Dedifferentiated amniotic fluid mesenchymal stem cell (primary cell): ENCODE measurements around the gene NCBP2.

ENCODE experiments used
- DNase-seq: peaks from one replicate; pipeline ENCODE4 v3.0.0-alpha.2; 2016; ENCODE audit errors: extremely low spot score

Gene NCBP2

DNA sequence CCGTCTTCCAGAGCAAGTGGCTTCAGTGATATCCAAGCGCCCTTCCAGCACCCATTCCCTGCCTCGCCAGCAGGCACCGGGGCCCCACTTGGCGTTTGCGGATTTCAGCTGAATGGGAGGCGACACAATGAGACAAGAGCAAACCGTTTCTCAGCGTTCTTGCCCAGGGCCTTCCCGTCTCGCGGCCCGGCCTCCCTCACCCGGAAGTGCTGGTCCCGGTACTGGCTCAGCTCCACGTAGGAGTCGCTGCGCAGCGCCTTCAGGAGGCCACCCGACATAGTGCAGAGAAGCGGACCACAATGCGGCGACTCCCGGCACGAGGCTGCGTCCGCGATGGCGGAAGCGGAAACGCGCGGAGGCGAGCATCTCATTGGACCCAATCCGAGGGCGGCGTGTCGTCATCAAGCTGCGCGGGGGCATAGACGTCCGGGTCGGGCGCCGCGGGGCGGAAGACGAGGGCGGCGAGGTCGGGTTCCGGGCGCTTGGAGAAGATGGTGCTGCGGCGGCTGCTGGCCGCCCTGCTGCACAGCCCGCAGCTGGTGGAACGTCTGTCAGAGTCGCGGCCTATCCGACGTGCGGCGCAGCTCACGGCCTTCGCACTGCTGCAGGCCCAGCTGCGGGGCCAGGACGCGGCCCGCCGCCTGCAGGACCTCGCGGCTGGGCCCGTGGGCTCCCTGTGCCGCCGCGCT lies at the start of gene NCBP2:
NCBP2 (minus strand) TSS at position 303 of the 689 bp plus-strand sequence; CDS start at position 278, 25 bp downstream.
- peak; percentile 98 for DNase-seq

DNA sequence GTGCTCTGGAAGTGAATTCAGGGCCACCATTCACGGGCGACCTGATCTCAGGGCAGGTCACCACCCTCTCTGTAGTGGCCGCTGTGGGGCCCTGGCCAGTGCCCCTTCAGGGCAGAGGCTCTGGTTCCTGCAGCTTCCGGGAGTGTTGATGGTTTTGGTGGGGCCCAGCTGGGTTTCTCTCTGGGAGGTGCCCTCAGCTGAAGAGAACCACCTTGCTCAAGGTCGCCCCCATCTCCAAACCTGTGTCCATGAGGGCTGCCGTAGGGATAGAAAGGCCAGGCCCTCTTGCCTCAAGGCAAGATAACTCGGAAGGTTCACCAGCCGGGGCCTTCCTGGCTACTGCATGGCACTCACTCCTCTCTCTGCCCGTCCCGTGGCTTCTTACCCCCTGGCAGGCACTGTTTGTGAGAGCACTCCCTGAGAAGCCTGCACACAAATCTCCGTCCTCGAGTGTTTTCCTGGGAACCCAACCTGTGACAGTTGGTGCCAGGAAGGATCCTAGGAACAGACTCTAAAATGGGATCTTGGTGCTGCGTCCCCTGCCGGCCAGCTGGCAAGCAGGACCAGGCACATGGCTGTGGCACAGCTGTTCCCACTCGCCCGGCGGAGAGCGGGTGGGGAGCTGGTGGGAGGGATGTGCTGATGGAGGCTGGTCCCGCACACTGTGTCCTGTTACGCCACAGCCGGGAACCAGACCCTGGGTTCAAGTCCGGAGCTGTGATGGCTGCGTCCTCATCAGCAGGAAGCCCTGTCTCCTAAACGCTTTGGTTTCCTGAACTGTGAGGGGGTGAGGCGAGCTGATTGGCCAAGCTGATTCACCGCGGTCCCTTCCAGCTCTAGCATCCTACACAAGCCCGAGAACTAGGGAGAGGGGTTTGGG lies 49.5 kb upstream of the NCBP2 start:
- DNase-seq = no peak

DNA sequence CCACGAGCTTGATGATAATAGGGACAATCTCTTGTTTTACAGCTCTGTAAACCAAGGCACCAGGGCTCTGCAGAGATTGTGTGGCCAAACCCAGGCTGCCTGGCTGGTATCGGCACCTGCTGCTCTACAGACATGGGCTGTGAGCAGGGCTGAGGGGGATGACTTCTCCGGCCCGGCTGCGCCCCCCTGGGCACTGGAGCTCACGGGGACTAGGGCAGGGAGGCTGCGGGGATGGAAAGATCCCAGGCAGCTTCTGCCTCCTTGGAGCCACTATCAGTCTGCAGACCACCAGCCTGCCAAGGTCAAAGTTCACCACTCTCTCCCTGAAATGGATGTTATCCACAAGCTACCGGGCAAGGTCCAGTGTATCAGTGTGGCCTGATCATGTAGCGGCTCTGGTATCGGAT lies 48.3 kb upstream of the NCBP2 start:
- no peak for DNase-seq

GRCh38 chr3:196989721-196990262 lies 47.5 kb upstream of the NCBP2 start:
- no peak for DNase-seq

DNA sequence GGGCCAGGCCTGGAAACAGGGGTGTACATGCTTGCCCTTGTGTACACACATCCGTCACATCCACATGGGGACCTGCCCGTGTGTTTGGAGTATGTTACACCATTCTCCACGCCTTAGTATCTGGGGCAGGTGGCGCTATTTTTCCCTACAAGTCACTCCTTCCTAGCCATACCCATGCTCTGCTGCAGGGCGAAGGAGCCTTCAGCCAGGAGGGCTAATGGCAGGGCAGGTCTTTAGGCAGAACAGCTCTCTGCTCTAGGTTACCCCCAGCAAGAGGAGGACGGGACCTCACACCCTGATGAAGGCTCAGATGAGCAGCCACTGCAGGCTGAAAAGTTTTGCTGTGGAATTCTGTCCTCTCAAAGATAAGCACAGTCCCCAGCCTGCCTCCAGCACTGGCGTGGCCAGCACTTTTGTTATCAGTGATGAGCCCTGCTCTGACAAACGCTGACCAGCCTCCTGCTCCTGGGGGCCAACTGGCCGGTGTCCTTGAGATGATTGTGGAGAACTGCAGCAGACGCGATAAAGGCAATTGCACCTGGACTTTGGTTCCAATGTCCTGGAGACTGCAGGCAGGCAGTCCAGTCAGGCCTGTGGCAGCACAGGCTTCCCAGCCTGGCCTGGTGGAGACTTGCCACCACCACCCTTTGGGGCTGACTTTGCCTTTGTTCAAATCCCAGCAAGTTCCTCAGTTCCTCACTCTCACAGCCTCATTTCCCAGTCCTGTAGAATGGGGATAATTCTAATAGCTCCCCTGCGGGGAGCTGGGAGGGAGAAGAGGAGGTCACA lies 46.1 kb upstream of the NCBP2 start:
- DNase-seq = no peak

DNA sequence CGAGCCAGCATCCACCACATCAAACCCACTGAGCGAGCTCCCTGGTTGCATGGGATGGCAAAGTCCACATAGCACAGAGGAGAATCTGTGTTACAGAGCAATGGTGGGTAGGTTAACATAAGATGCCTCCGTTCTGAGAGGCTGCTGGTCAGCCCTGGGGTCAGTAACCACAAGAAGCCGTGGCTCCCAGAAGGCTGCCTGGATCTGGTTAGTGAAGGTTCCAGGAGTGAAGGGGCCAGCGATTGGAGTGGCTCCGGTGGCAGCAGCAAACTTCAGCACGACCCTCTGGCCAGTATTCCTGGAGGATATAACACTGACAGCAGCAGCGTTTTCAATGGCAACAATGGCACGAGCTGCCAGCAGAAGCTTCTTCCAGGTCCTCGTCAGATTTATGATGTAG lies 44.7 kb upstream of the NCBP2 start:
- DNase-seq = no peak

- DNase-seq = no peak
Measured at GRCh38 chr3:196985954-196986885, 43.9 kb upstream of the NCBP2 start.

GRCh38 chr3:196985298-196985697 lies 43.0 kb upstream of the NCBP2 start:
- DNase-seq = no peak

DNA sequence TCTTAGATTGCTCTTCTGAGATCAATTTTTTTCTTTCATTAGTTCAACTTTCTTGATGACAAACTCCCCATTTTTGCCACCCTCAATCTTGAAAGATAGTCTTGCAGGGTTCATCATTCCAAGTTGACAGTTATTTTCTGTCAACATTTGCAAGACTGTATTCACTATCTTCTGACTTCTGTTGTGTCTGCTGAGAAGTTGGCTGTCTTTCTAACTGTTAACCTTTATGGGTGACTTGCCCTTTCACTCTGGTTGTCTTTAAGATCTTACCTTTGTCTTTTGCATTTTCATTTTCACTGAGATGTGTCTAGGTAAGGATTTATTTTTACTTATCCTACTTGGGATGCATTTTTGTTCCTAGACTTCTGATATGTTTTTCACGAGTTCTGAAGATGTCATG lies 40.9 kb upstream of the NCBP2 start:
- DNase-seq = no peak

DNA sequence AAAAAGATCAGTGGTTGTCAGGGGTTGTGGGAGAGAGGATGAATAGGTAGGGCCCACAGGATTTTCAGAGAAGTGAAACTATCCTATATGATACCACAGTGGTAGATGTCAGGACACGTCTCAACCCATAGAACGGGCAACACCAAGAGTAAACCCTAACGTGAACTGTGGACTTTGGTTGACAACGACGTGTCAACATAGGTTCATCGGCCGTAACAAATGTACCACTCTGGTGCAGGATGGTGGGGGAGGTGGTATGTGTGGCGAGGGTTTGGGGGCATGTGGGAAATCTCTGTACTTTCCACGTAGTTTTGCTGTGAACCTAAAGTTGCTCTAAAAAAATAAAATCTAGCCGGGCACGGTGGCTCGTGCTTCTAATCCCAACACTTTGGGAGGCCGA lies 39.3 kb upstream of the NCBP2 start:
- no peak for DNase-seq

DNA sequence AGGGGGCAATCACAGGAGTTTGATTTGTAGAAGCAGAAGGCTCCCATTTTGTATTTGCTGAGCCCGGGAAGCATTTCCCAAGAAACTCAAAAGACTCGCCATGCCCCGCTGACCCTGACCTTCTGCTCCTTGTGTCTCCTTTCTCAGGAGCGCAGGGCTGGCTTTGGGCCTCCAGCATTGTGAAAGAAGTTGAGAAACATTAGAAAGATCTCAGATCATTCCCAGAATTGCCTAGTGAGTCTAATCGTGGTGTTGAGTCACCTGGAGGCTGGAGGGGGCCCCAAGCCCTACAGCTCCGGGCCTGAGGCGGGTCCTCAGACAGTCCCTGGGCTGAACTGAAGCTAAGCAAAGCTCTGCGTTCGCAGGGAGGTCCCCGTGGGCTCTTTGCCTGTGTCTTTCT lies 37.2 kb upstream of the NCBP2 start:
- DNase-seq = no peak

DNA sequence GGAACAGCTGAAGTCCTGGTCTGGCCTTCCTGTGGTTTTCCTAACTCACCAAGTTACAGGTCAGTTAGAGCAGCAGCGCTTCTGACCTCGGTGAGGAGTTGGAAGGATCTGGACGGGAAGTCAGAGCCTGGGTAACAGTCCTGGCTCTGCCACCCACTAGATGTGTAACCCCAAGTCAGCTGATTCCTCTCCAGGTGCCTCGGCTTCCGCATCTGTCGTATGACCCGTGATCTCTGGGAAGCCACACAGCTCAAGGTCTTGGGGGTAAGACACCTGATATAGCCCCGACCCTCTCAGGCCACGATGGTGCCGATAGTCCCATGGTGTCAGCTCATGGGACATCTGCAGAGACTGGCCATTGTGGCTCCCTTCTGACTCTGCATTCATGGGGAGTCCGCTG lies 34.6 kb upstream of the NCBP2 start:
- DNase-seq = no peak

- no peak for DNase-seq
Measured at GRCh38 chr3:196975349-196975748, 33.0 kb upstream of the NCBP2 start.

GRCh38 chr3:196974661-196975060 lies 32.3 kb upstream of the NCBP2 start:
- no peak for DNase-seq

DNA sequence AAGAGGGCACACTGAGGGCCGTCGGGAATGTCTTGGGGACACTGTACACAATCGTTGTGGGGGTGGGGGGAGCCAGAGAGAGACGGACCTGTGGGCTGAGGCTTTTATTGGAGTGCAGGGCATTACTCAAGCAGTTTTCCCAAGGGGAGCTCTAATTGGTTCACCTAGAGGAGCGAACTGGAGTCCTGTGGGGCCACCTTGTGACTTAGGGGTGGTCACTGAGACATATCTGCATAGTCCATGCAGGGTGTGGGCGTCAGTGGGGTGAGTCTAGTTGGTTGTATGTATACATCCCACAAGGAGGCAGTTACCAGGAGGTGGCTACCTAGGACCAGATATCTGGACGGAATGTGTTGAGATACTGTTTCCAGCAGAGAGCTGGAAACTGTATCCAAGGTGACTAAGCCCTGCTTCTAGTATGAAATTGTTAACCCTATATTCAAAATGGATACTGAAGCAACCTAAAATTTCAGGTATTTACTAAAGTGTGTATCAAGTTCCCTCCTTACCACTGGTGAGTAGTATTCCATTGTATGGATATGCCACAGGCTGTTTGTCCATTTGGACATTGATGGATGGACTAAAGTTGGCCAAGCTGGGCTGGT lies 28.9 kb upstream of the NCBP2 start:
- no peak for DNase-seq

DNA sequence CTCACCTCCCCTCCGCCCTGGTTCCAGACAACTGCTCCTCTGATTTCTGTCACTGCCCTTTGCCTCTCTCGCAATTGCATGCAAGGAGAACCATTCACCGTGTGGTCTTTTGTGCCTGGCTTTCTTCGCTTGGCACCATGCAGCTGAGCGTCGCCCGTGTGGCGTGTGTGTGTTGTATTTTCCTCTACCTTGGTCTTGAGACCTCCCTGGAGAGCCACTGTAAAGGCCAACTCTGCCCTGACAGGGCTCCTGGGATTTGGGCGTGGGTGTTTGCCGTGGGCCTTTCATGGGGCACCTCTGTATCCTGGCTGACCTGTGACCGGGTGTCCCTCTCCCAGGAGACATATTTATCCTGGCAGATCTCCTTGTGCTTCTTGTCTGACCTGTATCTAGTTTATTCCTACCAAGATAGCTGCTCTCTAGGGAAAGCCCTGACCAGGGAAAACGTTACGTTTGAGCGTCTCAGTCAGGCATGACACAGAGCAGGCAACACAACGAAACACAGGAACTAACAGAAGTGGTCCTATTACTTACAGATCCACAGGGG lies 28.3 kb upstream of the NCBP2 start:
- DNase-seq = no peak

DNA sequence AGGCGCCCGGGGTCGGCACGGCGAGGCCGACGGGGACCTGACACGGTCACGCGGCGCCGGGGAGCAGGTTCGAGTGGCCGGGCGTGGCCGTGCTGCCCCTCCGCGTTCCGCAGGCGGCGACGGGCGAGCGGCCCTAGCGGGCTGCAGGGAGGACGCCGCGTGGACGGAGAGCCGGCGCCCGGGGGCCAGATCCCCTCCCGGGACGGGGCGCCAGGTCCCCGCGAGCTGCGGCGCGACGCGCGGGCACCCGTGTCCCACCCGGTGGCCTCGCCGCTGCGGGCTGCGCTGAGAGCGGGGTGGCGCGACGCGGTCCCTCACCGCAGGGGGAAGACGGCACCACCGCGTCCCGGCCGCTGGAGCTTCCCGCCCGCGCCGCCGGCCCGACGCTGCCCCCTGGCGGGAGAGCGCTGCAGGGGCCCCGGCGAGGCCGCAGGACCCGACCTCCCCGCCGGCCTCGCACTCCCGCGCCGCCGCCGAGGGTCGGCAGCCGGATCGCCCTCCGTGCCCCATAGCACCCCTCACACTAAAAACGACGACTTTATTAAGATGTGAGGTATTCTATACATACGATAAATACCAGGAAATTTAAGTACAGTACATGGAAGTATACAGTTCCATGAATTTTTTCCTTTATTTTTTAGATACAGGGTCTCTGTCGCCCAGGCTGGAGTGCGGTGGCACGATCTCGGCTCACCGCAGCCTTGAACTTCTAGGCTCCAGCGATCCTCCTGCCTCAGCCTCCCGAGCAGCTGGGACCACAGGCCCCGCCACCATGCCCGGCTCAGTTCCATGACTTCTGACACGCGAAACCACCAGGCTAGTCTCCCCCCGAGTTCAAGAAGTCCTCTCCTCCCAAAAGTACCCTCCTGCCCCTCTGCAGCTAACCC lies 27.6 kb upstream of the NCBP2 start:
- DNase-seq = no peak

DNA sequence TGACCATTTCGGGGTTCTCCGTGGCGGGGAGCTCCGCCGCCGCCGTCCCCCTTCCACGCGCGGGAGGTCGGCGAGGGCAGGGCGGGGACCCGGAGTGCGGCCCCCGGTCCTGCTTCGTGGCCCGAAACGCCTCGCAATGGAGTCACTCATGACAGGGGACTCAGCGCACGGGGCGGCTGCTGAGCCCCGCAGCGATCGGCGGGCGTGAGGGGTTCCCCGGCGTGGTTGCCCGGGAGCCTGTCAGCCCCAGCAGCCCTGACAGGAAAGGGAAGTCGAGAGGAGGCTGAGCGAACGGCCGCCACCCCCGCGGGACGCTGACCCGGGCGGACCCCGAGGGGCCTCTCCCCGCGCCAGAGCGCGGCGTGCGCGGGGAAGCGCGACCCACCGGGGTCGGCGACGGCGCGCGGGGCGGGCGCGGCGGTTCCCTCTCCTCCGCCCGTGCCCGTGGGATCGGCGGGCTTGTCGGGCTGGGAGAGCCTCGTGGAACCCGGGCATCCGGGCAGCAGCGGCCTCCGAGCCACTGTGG lies 26.9 kb upstream of the NCBP2 start:
- DNase-seq = no peak
